Fibroblast of villous mesenchyme (primary cell): Measurements from ENCODE around the gene SYT6. TPM values are rescaled to one million over a fixed set of nuclear protein-coding genes. Genes with fewer than 3 reads are reported as not detected.

Source experiments
- DNase-seq: peaks from one replicate; pipeline ENCODE4 v3.0.0-alpha.2; 2010; ENCODE audit warnings: low read depth
- H3K4me3 ChIP-seq: 2 replicates; pipeline ENCODE4 v1.5.1; 2011; ENCODE audit warnings: low read depth, mild to moderate bottlenecking, low read length
- CTCF ChIP-seq: IDR thresholded peaks from 2 replicates; pipeline ENCODE4 v1.5.1; 2012; ENCODE audit warnings: low read depth, mild to moderate bottlenecking, low read length; ENCODE audit not compliant: insufficient read depth
- total RNA-seq: library from RNA; depleted of rRNA; stranded (reverse); fragments of >200 nt; gene quantifications from 2 replicates; pipeline ENCODE4 v1.2.3, GENCODE V29; 2012

Gene SYT6
- total RNA-seq = not detected in 2 replicates

GRCh38 chr1:114153261-114154145, at the start of gene SYT6:
Gene SYT6 (minus strand): TSS chr1:114153869. CDS start chr1:114153772, 97 bp downstream.
- DNase-seq = no peak
- no peak within 1 kb of the TSS for H3K4me3 ChIP-seq
- TF ChIP-seq CTCF = no peak

- DNase-seq = no peak
- TF ChIP-seq CTCF = no peak
- no peak overlapping the region for H3K4me3 ChIP-seq
These were observed 47.8 kb upstream of the SYT6 start for GRCh38 chr1:114201486-114201885.

- TF ChIP-seq CTCF = no peak
- no peak for DNase-seq
- H3K4me3 ChIP-seq = no peak overlapping the region
These were observed 45.4 kb upstream of the SYT6 start for GRCh38 chr1:114199017-114199594.

GRCh38 chr1:114196992-114197907, 43.6 kb upstream of the SYT6 start:
- no peak for TF ChIP-seq CTCF
- DNase-seq = no peak
- no peak overlapping the region for H3K4me3 ChIP-seq

- no peak for TF ChIP-seq CTCF
- H3K4me3 ChIP-seq = no peak overlapping the region
- DNase-seq = no peak
These were observed 42.1 kb upstream of the SYT6 start for GRCh38 chr1:114195819-114196218.

- TF ChIP-seq CTCF = peak; percentile 12
- no peak for DNase-seq
- no peak overlapping the region for H3K4me3 ChIP-seq
These were observed 38.7 kb upstream of the SYT6 start for GRCh38 chr1:114192328-114192727.
